ENCODE measurements around the gene NLRP13. TPM values are rescaled to one million over a fixed set of nuclear protein-coding genes. Genes with fewer than 3 reads are reported as not detected.

Gene NLRP13
- total RNA-seq, 1 experiment from 2014 or later, result not detected

DNA sequence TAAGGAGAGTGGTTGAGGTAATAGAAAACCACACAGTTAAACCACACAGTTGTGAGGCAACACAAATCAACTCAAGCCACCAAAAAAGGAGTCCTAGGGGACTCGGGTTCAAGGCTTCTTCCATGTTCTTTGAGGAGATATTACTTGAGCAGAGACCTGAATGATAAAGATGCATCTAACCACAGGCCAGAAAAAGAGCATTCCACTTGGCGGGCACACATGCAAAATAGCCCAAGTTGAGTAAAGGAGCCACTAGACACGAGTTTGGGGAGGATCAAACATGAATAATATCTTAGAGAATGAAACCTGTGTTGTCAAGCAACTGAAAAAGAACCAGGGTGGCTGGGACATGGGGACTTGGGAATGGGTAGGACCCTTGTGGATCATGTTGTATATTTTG is 65.6 kb downstream of the NLRP13 start:
- no peak for DNase-seq (ENCODE audit: low spot score)
- ChIA-PET POLR2A (ENCODE audit: low non-redundant PET) (no interaction called here), CTCF (no interaction called here)
- no peak overlapping the region for H3K4me3 ChIP-seq (ENCODE audit: low read depth, low read length, poor library complexity, severe bottlenecking)
- H3K27ac ChIP-seq (ENCODE audit: low read depth, low read length, poor library complexity, severe bottlenecking), result no peak overlapping the region
- no peaks in the 10 kb centered on the region for H3K27me3 ChIP-seq (replicated peaks; ENCODE audit: insufficient read depth, low read depth, low read length, poor library complexity)
- H3K36me3 ChIP-seq (ENCODE audit: insufficient read depth, low read length, poor library complexity, severe bottlenecking), result no peaks in the 10 kb centered on the region
- H3K4me1 ChIP-seq (ENCODE audit: insufficient read depth, low read length, poor library complexity, severe bottlenecking), result no peaks in the 10 kb centered on the region
- TF ChIP-seq, protein P1, sequence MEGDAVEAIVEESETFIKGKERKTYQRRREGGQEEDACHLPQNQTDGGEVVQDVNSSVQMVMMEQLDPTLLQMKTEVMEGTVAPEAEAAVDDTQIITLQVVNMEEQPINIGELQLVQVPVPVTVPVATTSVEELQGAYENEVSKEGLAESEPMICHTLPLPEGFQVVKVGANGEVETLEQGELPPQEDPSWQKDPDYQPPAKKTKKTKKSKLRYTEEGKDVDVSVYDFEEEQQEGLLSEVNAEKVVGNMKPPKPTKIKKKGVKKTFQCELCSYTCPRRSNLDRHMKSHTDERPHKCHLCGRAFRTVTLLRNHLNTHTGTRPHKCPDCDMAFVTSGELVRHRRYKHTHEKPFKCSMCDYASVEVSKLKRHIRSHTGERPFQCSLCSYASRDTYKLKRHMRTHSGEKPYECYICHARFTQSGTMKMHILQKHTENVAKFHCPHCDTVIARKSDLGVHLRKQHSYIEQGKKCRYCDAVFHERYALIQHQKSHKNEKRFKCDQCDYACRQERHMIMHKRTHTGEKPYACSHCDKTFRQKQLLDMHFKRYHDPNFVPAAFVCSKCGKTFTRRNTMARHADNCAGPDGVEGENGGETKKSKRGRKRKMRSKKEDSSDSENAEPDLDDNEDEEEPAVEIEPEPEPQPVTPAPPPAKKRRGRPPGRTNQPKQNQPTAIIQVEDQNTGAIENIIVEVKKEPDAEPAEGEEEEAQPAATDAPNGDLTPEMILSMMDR (conservative IDR thresholded peaks at IDR 0.05; ENCODE audit: low read depth, low read length), result no peak
- TF ChIP-seq EZH2 (IDR thresholded peaks at IDR 0.05; ENCODE audit: borderline replicate concordance, low read depth, low read length, poor library complexity, severe bottlenecking), result no peak
- intact Hi-C loops (cut with micrococcal nuclease; ENCODE audit: unreplicated experiment), result no loop called here
- no peaks in the 10 kb centered on the region for H3K9me3 ChIP-seq (ENCODE audit: low read depth, low read length, poor library complexity, severe bottlenecking)
- BruUV-seq (replicated peaks), result no TSS peak

DNA sequence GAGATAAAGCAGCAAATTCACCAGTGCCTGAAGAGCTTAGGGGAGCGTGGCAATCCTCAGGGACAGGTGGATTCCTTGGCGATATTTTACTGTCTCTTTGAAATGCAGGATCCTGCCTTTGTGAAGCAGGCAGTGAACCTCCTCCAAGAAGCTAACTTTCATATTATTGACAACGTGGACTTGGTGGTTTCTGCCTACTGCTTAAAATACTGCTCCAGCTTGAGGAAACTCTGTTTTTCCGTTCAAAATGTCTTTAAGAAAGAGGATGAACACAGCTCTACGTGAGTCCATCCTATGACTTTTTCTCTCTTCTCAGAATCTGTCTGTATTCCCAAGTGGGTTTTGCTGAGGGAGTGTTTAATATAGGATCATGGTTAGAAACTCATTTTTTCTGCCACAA is 73.2 kb downstream of the NLRP13 start:
- no peak for TF ChIP-seq EZH2 (IDR thresholded peaks at IDR 0.05; ENCODE audit: borderline replicate concordance, low read depth, low read length, poor library complexity, severe bottlenecking)
- TF ChIP-seq, protein P1 (conservative IDR thresholded peaks at IDR 0.05; ENCODE audit: low read depth, low read length), result no peak
- no peaks in the 10 kb centered on the region for H3K9me3 ChIP-seq (ENCODE audit: low read depth, low read length, poor library complexity, severe bottlenecking)
- H3K27me3 ChIP-seq (replicated peaks; ENCODE audit: insufficient read depth, low read depth, low read length, poor library complexity), result peaks cover 4% of the 10 kb centered on the region
- no TSS peak for BruUV-seq (replicated peaks)
- no peak overlapping the region for H3K27ac ChIP-seq (ENCODE audit: low read depth, low read length, poor library complexity, severe bottlenecking)
- ChIA-PET POLR2A (ENCODE audit: low non-redundant PET) (no interaction called here), CTCF (interaction anchor here (0.6 kb wide), 1 partner anchor 293 kb away, joined by 3 read pairs; no protein-coding TSS in a partner anchor)
- no peaks in the 10 kb centered on the region for H3K4me1 ChIP-seq (ENCODE audit: insufficient read depth, low read length, poor library complexity, severe bottlenecking)
- DNase-seq (ENCODE audit: low spot score), result no peak
- no peak overlapping the region for H3K4me3 ChIP-seq (ENCODE audit: low read depth, low read length, poor library complexity, severe bottlenecking)
- H3K36me3 ChIP-seq (ENCODE audit: insufficient read depth, low read length, poor library complexity, severe bottlenecking), result no peaks in the 10 kb centered on the region
- intact Hi-C loops (cut with micrococcal nuclease; ENCODE audit: unreplicated experiment), result no loop called here

DNA sequence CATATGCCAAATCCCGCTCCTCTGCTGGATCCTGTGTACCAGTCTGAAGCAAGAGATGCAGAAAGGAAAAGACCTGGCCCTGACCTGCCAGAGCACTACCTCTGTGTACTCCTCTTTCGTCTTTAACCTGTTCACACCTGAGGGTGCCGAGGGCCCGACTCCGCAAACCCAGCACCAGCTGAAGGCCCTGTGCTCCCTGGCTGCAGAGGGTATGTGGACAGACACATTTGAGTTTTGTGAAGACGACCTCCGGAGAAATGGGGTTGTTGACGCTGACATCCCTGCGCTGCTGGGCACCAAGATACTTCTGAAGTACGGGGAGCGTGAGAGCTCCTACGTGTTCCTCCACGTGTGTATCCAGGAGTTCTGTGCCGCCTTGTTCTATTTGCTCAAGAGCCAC is 73.7 kb downstream of the NLRP13 start:
- ChIA-PET POLR2A (ENCODE audit: low non-redundant PET) (no interaction called here), CTCF (interaction anchor here (0.6 kb wide), 1 partner anchor 294 kb away, joined by 3 read pairs; no protein-coding TSS in a partner anchor)
- no peaks in the 10 kb centered on the region for H3K36me3 ChIP-seq (ENCODE audit: insufficient read depth, low read length, poor library complexity, severe bottlenecking)
- BruUV-seq (replicated peaks), result no TSS peak
- no peaks in the 10 kb centered on the region for H3K9me3 ChIP-seq (ENCODE audit: low read depth, low read length, poor library complexity, severe bottlenecking)
- no peak for TF ChIP-seq EZH2 (IDR thresholded peaks at IDR 0.05; ENCODE audit: borderline replicate concordance, low read depth, low read length, poor library complexity, severe bottlenecking)
- TF ChIP-seq, protein P1 (conservative IDR thresholded peaks at IDR 0.05; ENCODE audit: low read depth, low read length), result no peak
- intact Hi-C loops (cut with micrococcal nuclease; ENCODE audit: unreplicated experiment), result no loop called here
- H3K27me3 ChIP-seq (replicated peaks; ENCODE audit: insufficient read depth, low read depth, low read length, poor library complexity), result peaks cover 4% of the 10 kb centered on the region
- DNase-seq (ENCODE audit: low spot score), result no peak
- H3K4me3 ChIP-seq (ENCODE audit: low read depth, low read length, poor library complexity, severe bottlenecking), result no peak overlapping the region
- no peak overlapping the region for H3K27ac ChIP-seq (ENCODE audit: low read depth, low read length, poor library complexity, severe bottlenecking)
- no peaks in the 10 kb centered on the region for H3K4me1 ChIP-seq (ENCODE audit: insufficient read depth, low read length, poor library complexity, severe bottlenecking)

Measured in A673 (cell line).